ENCODE measurements around the gene PLPPR1.

Gene PLPPR1

DNA sequence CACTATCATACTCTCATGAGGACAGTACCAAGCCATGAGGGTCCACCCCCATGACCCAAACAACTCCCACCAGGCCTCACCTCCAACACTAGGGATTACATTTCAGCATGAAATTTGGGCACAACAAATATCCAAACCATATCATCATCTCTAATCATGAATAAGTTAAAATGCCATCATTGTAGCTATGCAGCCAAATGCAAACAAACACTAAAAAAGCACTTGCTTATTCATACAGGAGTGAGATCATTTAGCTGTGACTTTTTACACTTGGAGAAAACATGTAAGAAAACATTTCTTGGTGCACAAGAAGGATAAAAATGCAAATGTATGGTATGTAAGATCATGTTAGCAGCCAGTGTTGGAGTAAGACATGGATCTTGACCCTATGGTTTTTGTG lies 332.1 kb downstream of the PLPPR1 start:
- TF ChIP-seq, protein P1, sequence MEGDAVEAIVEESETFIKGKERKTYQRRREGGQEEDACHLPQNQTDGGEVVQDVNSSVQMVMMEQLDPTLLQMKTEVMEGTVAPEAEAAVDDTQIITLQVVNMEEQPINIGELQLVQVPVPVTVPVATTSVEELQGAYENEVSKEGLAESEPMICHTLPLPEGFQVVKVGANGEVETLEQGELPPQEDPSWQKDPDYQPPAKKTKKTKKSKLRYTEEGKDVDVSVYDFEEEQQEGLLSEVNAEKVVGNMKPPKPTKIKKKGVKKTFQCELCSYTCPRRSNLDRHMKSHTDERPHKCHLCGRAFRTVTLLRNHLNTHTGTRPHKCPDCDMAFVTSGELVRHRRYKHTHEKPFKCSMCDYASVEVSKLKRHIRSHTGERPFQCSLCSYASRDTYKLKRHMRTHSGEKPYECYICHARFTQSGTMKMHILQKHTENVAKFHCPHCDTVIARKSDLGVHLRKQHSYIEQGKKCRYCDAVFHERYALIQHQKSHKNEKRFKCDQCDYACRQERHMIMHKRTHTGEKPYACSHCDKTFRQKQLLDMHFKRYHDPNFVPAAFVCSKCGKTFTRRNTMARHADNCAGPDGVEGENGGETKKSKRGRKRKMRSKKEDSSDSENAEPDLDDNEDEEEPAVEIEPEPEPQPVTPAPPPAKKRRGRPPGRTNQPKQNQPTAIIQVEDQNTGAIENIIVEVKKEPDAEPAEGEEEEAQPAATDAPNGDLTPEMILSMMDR (IDR thresholded peaks at IDR 0.05; ENCODE audit: low read depth, low read length) = no peak
- no peak for DNase-seq (ENCODE audit: extremely low read depth, low read depth)

- no peak for DNase-seq (ENCODE audit: extremely low read depth, low read depth)
- TF ChIP-seq, protein P1 (IDR thresholded peaks at IDR 0.05; ENCODE audit: low read depth, low read length) = no peak
Measured at GRCh38 chr9:101362450-101362849, 333.9 kb downstream of the PLPPR1 start.

DNA sequence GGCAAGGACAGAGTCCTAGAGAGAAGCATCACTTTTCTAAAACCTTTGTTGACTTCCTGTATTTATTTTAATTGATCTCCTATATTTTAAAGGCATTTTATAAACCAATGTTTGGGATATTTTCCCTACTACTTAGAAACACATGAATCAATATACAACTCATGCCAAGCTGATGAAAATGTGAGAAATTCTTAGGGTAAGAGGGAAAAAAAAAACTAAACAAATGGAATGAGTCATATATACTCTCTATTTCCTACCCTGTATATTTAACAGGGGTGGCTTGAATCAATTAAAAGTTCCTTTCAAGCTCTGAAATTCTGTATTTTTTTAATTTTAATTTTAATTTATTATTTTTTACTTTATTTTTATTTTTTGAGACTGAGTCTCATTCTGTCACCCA lies 336.7 kb downstream of the PLPPR1 start:
- TF ChIP-seq, protein P1 (IDR thresholded peaks at IDR 0.05; ENCODE audit: low read depth, low read length) = no peak
- DNase-seq (ENCODE audit: extremely low read depth, low read depth) = no peak

GRCh38 chr9:101366038-101366756 lies 337.7 kb downstream of the PLPPR1 start:
- no peak for DNase-seq (ENCODE audit: extremely low read depth, low read depth)

DNA sequence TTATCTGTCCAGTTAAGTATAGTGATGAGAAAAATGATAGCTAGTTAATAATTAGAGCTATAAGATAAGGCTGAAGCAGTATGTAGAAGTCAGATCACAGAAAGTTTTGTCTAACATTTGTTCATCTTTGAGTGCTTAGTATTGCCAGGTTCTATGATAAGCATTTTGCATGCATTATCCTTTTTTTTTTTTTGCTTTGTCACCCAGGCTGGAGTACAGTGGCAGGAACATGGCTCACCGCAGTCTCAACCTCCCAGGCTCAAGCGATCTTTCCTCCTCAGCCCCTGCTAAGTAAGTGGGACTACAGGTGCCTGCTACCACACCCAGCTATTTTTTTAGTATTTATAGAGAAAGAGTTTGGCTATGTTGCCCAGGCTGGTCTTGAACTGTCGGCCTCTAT lies 338.8 kb downstream of the PLPPR1 start:
- TF ChIP-seq, protein P1 (IDR thresholded peaks at IDR 0.05; ENCODE audit: low read depth, low read length) = no peak
- no peak for DNase-seq (ENCODE audit: extremely low read depth, low read depth)

More at GRCh38 chr9:101366038-101366756, 337.7 kb downstream of the PLPPR1 start:
- TF ChIP-seq, protein P1 (IDR thresholded peaks at IDR 0.05; ENCODE audit: low read depth, low read length) = no peak

GRCh38 chr9:101369286-101369685 lies 340.8 kb downstream of the PLPPR1 start:
- TF ChIP-seq, protein P1 (IDR thresholded peaks at IDR 0.05; ENCODE audit: low read depth, low read length) = no peak
- no peak for DNase-seq (ENCODE audit: extremely low read depth, low read depth)

- TF ChIP-seq, protein P1 (IDR thresholded peaks at IDR 0.05; ENCODE audit: low read depth, low read length) = no peak
- no peak for DNase-seq (ENCODE audit: extremely low read depth, low read depth)
Measured at GRCh38 chr9:101369884-101370531, 341.5 kb downstream of the PLPPR1 start.
